ENCODE measurements around the gene IRF2BP2. TPM values are rescaled to one million over a fixed set of nuclear protein-coding genes. Genes with fewer than 3 reads are reported as not detected.

Gene IRF2BP2
- total and polyA plus RNA-seq, 2 of the 13 experiments (the other 11 are each of a cell fraction or from before 2014, with no cell fraction given): 140 to 147 TPM

GRCh38 chr1:234602334-234603220, 7.4 kb downstream of the IRF2BP2 start (continued):
- TF ChIP-seq THYN1 (CRISPR knock-in tag; IDR thresholded peaks at IDR 0.05; ENCODE audit: borderline replicate concordance, low read depth): no peak
- TF ChIP-seq ZNF292 (CRISPR knock-in tag; IDR thresholded peaks at IDR 0.05; ENCODE audit: borderline replicate concordance, low read depth): no peak
- peak; percentile 39; the same call in 1 of the 2 replicates for TF ChIP-seq CEBPG (CRISPR knock-in tag; IDR thresholded peaks at IDR 0.05)
- no peak for TF ChIP-seq XBP1 (CRISPR knock-in tag; IDR thresholded peaks at IDR 0.05)
- 0 out of 2 replicates have a peak, but pooled peaks have one; percentile 23 for TF ChIP-seq ZBTB21 (CRISPR knock-in tag; IDR thresholded peaks at IDR 0.05)
- TF ChIP-seq, protein P1, sequence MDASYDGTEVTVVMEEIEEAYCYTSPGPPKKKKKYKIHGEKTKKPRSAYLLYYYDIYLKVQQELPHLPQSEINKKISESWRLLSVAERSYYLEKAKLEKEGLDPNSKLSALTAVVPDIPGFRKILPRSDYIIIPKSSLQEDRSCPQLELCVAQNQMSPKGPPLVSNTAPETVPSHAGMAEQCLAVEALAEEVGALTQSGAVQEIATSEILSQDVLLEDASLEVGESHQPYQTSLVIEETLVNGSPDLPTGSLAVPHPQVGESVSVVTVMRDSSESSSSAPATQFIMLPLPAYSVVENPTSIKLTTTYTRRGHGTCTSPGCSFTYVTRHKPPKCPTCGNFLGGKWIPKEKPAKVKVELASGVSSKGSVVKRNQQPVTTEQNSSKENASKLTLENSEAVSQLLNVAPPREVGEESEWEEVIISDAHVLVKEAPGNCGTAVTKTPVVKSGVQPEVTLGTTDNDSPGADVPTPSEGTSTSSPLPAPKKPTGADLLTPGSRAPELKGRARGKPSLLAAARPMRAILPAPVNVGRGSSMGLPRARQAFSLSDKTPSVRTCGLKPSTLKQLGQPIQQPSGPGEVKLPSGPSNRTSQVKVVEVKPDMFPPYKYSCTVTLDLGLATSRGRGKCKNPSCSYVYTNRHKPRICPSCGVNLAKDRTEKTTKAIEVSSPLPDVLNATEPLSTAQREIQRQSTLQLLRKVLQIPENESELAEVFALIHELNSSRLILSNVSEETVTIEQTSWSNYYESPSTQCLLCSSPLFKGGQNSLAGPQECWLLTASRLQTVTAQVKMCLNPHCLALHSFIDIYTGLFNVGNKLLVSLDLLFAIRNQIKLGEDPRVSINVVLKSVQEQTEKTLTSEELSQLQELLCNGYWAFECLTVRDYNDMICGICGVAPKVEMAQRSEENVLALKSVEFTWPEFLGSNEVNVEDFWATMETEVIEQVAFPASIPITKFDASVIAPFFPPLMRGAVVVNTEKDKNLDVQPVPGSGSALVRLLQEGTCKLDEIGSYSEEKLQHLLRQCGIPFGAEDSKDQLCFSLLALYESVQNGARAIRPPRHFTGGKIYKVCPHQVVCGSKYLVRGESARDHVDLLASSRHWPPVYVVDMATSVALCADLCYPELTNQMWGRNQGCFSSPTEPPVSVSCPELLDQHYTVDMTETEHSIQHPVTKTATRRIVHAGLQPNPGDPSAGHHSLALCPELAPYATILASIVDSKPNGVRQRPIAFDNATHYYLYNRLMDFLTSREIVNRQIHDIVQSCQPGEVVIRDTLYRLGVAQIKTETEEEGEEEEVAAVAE (CRISPR knock-in tag; IDR thresholded peaks at IDR 0.05; ENCODE audit: borderline replicate concordance): 0 out of 2 replicates have a peak, but pooled peaks have one; percentile 38
- TF ChIP-seq SRF (IDR thresholded peaks at IDR 0.05; ENCODE audit: low read depth, low read length): no peak
- TF ChIP-seq RFXANK (CRISPR knock-in tag; IDR thresholded peaks at IDR 0.05): peak; percentile 82; the same call in 1 of the 2 replicates
- peak; percentile 76 for TF ChIP-seq AGO2 (optimal IDR thresholded peaks at IDR 0.05; ENCODE audit: low read depth, low read length)
- no peak for TF ChIP-seq ZNF512 (CRISPR knock-in tag; IDR thresholded peaks at IDR 0.05)
- TF ChIP-seq ZNF367 (CRISPR knock-in tag; IDR thresholded peaks at IDR 0.05; ENCODE audit: borderline replicate concordance): no peak
- no peak for TF ChIP-seq ZNF547 (CRISPR knock-in tag; IDR thresholded peaks at IDR 0.05)
- peak; percentile 65 for TF ChIP-seq THAP11 (CRISPR knock-in tag; IDR thresholded peaks at IDR 0.05)
- TF ChIP-seq ZNF670 (CRISPR knock-in tag; IDR thresholded peaks at IDR 0.05; ENCODE audit: borderline replicate concordance): no peak
- no peak for TF ChIP-seq NPAS2 (CRISPR knock-in tag; IDR thresholded peaks at IDR 0.05; ENCODE audit: borderline replicate concordance)
- TF ChIP-seq, protein P2, sequence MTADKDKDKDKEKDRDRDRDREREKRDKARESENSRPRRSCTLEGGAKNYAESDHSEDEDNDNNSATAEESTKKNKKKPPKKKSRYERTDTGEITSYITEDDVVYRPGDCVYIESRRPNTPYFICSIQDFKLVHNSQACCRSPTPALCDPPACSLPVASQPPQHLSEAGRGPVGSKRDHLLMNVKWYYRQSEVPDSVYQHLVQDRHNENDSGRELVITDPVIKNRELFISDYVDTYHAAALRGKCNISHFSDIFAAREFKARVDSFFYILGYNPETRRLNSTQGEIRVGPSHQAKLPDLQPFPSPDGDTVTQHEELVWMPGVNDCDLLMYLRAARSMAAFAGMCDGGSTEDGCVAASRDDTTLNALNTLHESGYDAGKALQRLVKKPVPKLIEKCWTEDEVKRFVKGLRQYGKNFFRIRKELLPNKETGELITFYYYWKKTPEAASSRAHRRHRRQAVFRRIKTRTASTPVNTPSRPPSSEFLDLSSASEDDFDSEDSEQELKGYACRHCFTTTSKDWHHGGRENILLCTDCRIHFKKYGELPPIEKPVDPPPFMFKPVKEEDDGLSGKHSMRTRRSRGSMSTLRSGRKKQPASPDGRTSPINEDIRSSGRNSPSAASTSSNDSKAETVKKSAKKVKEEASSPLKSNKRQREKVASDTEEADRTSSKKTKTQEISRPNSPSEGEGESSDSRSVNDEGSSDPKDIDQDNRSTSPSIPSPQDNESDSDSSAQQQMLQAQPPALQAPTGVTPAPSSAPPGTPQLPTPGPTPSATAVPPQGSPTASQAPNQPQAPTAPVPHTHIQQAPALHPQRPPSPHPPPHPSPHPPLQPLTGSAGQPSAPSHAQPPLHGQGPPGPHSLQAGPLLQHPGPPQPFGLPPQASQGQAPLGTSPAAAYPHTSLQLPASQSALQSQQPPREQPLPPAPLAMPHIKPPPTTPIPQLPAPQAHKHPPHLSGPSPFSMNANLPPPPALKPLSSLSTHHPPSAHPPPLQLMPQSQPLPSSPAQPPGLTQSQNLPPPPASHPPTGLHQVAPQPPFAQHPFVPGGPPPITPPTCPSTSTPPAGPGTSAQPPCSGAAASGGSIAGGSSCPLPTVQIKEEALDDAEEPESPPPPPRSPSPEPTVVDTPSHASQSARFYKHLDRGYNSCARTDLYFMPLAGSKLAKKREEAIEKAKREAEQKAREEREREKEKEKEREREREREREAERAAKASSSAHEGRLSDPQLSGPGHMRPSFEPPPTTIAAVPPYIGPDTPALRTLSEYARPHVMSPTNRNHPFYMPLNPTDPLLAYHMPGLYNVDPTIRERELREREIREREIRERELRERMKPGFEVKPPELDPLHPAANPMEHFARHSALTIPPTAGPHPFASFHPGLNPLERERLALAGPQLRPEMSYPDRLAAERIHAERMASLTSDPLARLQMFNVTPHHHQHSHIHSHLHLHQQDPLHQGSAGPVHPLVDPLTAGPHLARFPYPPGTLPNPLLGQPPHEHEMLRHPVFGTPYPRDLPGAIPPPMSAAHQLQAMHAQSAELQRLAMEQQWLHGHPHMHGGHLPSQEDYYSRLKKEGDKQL (CRISPR knock-in tag; IDR thresholded peaks at IDR 0.05; ENCODE audit: low read depth): 0 out of 2 replicates have a peak, but pooled peaks have one; percentile 15

All from HepG2 (cell line).